Measurements from ENCODE around the gene GBF1. TPM values are rescaled to one million over a fixed set of nuclear protein-coding genes. Genes with fewer than 3 reads are reported as not detected.

The GBF1 gene
- total RNA-seq, 1 experiment from 2014 or later: 23.7 TPM

DNA sequence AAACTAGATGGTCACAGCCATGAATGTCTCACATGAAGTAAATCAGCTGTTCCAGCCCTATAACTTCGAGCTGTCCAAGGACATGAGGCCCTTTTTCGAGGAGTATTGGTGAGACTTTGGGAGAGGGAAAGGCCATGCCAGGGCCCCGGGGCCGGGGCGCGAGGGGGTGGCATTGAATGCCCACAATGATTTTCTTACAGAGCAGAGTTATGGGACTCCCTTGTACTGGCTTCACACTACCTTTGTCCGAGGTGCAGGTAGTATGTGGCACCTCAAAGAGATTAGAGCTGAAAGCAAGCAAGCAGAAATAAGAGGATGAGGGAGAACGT lies 18.8 kb upstream of the GBF1 start:
- Histone ChIP-seq H2BK120ac (ENCODE audit: low read depth, low read length, poor library complexity, severe bottlenecking) (no peak overlapping the region), H4K20me1 (ENCODE audit: control insufficient read depth, insufficient read depth, insufficient read length) (no peaks in the 10 kb centered on the region), H3K4ac (ENCODE audit: low read depth, low read length) (no peak overlapping the region), H3K79me1 (ENCODE audit: insufficient read depth, low read depth, low read length, poor library complexity, severe bottlenecking) (no peaks in the 10 kb centered on the region), H2BK20ac (ENCODE audit: low read depth, low read length, poor library complexity, severe bottlenecking) (no peak overlapping the region), H4K8ac (replicated peaks; ENCODE audit: insufficient read length, low read depth, low read length) (no peak overlapping the region), H2AFZ (ENCODE audit: low read length) (no peak overlapping the region), H3K79me2 (ENCODE audit: insufficient read depth, low read length) (no peaks in the 10 kb centered on the region), H2BK15ac (ENCODE audit: low read depth, low read length) (no peak overlapping the region), H3K23ac (ENCODE audit: insufficient read length, low read depth, low read length) (no peak overlapping the region), H4K91ac (ENCODE audit: insufficient read length, low read depth, low read length) (no peak overlapping the region), H3K14ac (ENCODE audit: insufficient read depth, low read length) (no peak overlapping the region), H3K4me1 (ENCODE audit: insufficient read depth, low read length) (no peaks in the 10 kb centered on the region), H3K9me3 (ENCODE audit: control insufficient read depth, low read depth, low read length) (no peaks in the 10 kb centered on the region), H3K23me2 (ENCODE audit: insufficient read length, low read depth, low read length, poor library complexity, severe bottlenecking) (peaks cover 16% of the 10 kb centered on the region), H3K18ac (ENCODE audit: insufficient read length, low read depth, low read length) (no peak overlapping the region), H2BK5ac (ENCODE audit: insufficient read length, low read length) (no peak overlapping the region), H3K27ac (ENCODE audit: insufficient read length, low read depth, low read length) (no peak overlapping the region), H3K4me2 (ENCODE audit: insufficient read depth, insufficient read length, low read length) (no peak overlapping the region), H2BK12ac (ENCODE audit: insufficient read length, low read depth, low read length) (no peak overlapping the region), H2AK5ac (ENCODE audit: insufficient read length, low read length) (no peak overlapping the region), H3K56ac (ENCODE audit: insufficient read length, low read depth, low read length) (no peak overlapping the region), H3K27me3 (ENCODE audit: insufficient read depth, low read length) (peaks cover 41% of the 10 kb centered on the region), H4K5ac (ENCODE audit: insufficient read length, low read depth, low read length) (no peak overlapping the region), H3T11ph (ENCODE audit: low read length) (no peak overlapping the region), H3K9ac (ENCODE audit: extremely low read depth, insufficient read length, low read length) (no peak overlapping the region)
- DNase-seq: no peak
- Mint-ChIP-seq H3K9me3 (peaks cover 0 to 6% of the 10 kb centered on the region in 2 experiments; a peak in 1 of 5 replicates), H3K27ac (no peak overlapping the region), H3K27me3 (ENCODE audit: low read depth) (peaks cover 94% of the 10 kb centered on the region), H3K4me1 (peaks cover 7 to 8% of the 10 kb centered on the region in 2 experiments), H3K4me3 (peak overlapping the region in 1 of 2 experiments; percentile 72; a peak in 2 of 5 replicates), H3K36me3 (ENCODE audit: insufficient read depth in 1 of 3, low read depth in 3 of 3) (no peaks in the 10 kb centered on the region; a peak in 1 of 7 replicates)
- TF ChIP-seq, protein P1, sequence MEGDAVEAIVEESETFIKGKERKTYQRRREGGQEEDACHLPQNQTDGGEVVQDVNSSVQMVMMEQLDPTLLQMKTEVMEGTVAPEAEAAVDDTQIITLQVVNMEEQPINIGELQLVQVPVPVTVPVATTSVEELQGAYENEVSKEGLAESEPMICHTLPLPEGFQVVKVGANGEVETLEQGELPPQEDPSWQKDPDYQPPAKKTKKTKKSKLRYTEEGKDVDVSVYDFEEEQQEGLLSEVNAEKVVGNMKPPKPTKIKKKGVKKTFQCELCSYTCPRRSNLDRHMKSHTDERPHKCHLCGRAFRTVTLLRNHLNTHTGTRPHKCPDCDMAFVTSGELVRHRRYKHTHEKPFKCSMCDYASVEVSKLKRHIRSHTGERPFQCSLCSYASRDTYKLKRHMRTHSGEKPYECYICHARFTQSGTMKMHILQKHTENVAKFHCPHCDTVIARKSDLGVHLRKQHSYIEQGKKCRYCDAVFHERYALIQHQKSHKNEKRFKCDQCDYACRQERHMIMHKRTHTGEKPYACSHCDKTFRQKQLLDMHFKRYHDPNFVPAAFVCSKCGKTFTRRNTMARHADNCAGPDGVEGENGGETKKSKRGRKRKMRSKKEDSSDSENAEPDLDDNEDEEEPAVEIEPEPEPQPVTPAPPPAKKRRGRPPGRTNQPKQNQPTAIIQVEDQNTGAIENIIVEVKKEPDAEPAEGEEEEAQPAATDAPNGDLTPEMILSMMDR (conservative IDR thresholded peaks at IDR 0.05): no peak
- no CpG with 5 or more reads among the region's 8 CpGs for WGBS (ENCODE audit: extremely low coverage, insufficient read length, low lambda C conversion rate)
